GM21381 (cell line): ENCODE results near the gene KPNA3.
"Not testable (repeated sequence)": the region's sequence is repeated elsewhere in the genome, so short reads cannot be mapped to it uniquely, and the experiment has no call there.

Experiments
- ATAC-seq: cut with Tn5 transposase; IDR thresholded peaks from one replicate; pipeline ENCODE4 v1.9.1; 2021; ENCODE audit warnings: mild to moderate bottlenecking, moderate library complexity; ENCODE audit not compliant: unreplicated experiment

The KPNA3 gene

DNA sequence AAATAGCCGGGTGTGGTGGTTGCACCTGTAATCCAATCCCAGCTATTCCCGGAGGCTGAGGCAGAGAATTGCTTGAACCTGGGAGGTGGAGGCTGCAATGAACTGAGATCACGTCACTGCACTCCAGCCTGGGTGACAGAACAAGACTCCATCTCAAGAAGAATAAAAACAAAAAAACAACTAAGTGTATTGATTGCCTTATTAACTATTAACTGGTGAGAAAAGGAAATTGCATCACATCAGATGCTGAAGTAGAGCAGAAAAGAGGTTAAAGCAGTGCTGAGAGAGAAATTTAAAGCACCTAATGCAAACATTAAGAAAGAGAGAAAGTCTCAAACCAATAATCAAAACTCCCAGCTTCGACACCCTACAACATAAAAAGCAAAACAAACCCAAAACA lies 38.3 kb downstream of the KPNA3 start:
- no peak for ATAC-seq

DNA sequence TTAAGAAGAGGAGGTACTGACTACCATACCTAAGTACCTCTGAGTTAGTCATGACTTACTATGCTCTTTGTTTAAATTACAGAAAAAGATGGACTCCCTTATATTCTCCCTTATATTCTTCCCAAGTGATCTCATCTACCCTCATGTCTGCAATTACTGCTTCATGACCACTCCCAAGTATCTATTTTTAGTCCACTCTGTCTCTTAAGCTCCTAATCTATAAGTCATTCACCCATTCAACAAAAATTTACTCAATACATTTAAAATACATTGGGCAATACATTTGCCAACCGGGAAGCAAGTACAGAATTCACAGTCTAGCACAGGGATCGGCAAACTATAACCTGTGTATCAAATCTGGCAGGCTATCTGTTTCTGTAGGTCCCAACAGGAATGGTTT lies 42.6 kb downstream of the KPNA3 start:
- ATAC-seq, result no peak

DNA sequence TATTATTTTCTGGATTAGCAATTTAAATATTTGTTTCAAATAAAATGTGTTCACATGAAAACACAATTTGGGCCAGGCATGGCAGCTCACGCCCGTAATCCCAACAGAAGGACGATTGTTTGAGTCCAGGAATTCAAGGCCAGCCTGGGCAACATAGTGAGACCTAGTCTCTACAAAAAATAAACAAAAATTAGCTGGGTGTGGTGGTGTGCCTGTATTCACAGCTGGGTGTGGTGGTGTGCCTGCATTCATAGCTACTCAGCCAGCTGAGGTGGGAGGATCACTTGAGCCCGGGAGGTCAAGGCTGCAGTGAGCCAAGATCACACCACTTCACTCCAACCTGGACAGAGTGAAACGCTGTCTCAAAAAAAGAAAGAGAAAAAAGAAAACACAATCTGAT lies 46.4 kb downstream of the KPNA3 start:
- no peak for ATAC-seq

DNA sequence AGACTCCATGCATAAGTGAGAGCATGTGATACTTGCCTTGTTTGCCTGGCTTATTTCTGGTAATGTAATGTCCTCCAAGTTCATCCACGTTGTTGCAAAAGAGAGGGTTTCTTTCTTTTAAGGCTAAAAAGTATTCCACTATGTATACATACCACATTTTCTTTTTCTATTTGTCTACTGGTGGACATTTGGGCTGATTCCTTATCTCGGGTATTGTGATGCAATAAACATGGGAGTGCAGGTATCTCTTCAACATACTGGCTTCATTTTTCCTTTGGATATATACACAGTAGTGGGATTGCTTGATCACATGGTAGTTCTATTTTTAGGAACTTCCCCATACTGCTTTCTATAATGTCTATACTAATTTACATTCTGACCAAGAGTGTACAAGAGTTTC lies 51.6 kb downstream of the KPNA3 start:
- no peak for ATAC-seq

DNA sequence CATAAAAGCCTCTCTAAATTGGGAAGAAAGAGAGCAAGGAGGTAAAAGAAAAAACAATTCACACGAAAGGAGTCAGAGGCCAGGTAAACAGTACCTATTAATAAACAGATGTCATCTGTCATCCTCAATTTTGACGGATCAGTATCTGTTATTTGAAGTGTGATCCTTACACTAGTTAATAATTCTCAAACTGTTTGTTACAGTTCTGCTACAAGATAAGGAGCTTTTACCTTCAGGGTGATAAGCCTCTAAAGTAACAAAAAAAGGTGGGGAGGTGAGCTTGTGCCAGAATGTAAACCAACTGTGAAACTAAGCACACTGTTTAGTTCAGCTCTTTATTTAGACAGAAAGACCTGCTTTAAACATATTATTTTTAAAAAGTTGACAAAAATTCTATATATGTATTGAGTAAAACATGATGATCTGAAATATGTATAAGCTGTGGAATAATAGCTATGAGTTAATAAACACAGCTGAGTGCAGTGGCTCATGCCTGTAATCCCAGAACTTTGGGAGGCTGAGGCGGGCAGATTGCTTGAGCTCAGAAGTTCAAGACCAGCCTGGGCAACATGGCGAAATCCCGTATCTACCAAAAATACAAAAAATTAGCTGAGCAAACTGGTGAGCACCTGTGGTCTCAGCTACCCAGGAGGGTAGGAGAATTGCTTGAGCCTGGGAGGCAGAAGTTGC lies 52.8 kb downstream of the KPNA3 start:
- no peak for ATAC-seq

DNA sequence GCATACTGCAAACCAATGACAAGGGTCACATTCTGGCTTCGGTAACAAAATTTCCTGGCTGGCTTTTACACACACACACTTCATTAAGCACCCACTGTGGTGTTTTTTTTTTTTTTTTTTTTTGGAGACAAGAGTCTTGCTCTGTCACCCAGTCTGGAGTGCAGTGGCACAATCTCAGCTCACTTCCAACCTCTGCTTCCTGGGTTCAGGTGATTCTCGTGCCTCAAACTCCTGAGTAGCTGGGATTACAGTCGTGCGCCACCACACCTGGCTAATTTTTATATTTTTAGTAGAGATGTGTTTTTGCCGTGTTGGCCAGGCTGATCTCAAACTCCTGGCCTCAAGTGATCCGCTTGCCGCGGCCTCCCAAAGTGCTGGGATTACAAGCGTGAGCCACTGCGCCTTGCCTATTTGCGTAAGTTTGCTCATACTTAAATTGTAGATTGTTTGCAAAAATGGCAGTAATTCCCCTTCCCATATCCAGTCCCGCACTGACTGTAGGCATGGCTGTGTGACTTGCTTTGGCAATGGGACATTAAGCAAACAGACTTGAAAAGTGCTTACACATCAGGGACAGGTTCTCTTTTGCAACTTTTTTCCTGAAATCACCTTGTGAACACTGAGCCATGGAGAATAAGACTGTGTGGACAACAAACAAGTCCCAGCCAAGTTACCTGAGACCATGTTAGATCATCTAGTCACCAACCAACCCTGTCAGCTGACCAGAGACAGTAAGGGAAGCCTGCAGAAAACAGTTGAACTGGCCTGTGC lies 59.1 kb downstream of the KPNA3 start:
- ATAC-seq, result no peak

DNA sequence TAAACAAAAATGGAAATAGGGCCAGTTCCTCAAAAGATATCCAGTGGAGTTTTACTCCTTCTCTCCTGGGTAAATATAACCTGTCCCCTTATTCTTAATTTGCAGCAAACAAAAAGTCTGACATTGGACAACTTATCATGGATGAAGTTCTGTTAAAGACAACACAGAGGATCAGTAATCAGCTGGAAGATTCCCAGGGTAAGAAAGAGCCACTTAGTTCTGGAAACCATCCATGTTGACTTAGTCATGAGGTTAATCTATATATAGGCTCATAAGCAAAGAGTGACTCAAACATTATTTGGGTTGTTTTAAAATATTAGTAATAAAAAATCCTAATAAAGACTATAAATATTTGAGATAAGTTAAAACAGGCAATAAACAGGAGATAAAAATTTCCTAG lies 60.7 kb downstream of the KPNA3 start:
- no peak for ATAC-seq

DNA sequence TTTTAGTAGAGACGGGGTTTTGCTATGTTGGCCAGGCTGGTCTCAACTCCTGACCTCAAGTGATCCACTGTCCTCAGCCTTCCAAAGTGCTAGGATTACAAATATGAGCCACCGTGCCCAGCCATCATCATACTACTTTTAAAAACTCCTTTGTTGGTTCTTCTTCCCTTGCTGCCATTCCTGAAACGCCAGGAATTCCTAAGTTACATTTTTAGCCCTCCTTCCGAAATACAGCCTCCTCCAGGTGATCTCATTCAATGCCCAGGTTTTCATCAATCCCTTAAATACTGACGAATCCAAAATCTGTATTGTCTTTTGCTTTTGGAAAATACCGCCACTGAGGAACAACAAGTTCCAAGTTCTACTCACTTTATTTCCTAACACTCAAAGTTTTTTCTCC lies 75.9 kb downstream of the KPNA3 start:
- ATAC-seq, result no peak

DNA sequence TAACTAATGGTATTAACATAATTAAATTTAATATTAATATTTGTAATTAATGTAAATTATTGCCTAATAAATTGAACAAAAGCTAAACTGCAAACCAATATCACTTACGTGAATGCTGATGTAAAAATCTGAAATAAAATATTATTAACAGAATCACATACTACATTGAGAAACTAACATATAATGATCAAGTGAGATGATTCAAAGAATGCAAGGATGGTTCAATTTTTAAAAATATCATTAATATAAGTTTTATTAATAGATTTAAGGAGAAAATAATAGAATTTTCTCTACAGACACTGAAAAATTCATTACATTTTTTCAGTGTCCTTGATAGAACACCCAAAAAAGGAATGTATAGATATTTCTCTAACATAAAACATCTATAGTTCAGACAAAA lies 77.7 kb downstream of the KPNA3 start:
- ATAC-seq, result no peak

DNA sequence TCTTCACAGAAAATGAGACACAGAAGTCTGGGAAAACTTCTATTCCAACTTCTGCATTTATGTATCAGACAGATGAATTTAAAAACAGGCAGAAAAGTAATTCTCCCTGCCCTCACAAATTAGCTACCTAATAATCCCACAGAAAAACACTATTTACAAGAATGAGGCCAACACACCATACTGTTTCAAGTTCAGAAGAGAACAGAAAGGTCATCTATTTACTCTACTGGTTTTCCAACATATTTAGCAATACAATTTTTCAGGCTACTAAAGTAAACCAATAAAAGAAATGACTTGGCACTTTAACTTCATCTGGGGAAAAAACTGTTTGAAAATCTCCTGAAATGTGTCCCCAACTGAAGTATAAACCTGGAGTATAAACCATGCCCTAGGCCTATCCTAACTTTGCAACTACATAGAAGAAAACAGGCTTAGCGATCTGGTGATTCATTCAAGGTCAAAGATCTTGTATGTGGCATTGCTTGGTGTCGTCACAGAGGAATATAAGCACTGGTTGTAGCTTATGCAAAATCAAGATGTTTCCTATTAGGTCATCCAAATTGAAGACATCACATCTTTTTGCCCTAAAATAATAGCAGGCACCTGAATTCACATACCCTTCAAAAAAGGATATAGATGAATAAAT lies 81.1 kb downstream of the KPNA3 start:
- no peak for ATAC-seq

DNA sequence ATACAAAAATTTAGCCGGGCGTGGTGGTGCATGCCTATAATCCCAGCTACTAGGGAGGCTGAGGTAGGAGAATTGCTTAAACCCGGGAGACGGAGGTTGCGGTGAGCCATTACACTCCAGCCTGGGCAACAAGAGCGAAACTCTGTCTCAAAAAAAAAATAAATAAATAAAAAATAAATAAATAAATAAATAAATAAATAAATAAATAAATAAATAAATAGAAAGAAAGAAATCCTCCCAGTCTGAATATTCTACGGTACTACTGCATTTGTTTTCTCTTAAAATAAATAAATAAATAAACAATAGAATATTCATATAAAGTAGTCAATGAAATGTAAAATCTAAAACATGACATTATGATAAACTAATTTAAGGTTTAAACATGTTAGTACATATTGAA lies 88.2 kb downstream of the KPNA3 start:
- ATAC-seq, result not testable (repeated sequence)

DNA sequence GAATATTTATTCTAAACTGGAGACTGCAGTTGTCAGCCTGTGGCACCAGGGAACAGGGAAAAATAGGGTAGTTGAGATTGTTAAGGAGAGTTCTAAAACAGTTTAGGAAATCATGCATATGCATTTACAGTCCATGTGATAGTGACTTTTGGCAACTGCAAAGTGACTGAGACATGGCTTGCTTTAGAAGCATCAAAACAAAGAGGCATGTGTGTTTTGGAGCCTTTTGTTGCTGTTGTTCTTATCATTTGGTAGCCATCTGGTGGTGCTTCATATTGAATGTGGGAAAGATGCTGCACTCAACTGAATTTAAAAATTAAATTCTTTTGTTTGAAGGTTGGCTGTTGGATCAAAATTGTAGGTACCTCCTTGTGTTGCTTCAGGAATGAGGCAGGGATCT lies 91.0 kb downstream of the KPNA3 start:
- no peak for ATAC-seq

DNA sequence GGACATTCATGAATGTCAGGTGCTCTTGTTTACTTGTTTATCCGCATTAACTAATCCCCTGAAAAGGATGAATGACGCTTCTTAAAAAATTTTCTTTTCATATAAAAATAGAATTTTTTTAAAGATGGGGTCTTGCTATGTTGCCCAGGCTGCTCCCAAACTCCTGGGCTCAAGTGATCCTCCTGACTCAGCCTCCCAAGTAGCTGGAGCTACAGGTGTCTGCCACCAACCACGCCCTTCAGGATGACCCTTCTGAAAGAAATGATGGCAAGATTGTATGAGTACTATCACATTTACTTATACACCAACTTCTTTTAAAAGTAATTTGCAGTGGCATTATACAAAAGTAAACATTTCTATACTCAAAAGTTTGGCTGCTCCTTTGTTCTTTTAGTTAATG lies 95.0 kb downstream of the KPNA3 start:
- no peak for ATAC-seq

DNA sequence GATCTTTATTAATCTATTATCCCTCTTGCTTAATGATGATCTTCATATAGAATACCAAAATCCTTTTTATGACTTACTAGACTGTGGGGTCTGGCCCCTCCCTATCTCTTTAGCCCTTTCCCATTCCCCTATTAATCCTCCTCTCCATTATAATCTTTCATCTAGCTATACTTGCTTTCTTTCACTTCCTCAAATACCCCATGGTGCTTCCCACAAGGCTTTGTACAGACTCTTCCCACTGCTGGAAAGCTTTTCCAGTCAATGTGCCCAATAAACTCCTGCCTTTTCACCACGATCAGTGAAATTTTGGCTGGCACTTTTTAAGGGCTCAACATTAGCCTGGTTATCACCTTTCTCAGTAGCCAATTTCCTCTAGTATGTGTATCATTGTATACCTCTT lies 98.0 kb downstream of the KPNA3 start:
- no peak for ATAC-seq

DNA sequence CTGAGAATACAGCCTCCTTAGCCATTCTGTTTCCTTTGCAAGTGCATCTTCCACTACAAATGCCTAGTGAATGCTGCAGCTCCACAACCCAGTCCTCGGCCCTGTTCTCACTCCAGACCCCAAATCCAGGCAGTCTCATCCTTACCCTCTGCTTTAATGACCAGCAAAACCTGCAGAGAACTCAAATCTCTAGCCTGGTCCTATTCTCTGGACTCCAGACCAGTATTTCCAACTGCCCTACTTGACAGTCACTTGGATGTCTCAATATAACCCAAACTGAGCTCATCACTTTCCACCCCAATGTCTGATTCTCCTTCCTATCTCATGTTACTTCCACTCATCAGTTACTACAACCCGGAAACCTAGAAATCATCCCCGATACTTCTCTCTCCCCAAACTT lies 98.6 kb downstream of the KPNA3 start:
- ATAC-seq, result no peak

DNA sequence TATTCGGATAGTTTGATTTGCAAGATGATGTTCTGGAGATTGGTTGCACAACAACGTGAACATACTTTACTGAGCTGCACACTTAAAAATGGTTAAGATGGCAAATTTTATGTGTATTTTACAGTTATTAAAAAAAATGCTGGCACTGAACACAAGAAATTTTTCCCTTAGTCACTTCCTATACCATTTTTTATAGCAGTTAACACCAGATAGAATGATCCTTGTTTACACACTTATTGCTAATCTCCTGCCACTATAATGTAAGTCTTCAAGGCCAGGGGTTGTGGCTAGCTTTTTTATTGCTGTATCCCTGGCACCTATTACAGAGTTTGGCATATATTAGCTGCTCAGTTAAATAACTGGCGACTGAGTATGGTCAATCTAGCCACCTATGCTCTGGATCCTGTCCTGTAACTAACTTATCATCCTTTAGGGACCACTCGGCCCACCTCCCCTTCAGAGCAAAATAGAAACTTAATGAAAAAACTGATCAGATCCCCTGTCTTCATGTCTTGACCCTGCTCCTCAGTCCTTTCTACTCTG lies 99.2 kb downstream of the KPNA3 start:
- no peak for ATAC-seq

DNA sequence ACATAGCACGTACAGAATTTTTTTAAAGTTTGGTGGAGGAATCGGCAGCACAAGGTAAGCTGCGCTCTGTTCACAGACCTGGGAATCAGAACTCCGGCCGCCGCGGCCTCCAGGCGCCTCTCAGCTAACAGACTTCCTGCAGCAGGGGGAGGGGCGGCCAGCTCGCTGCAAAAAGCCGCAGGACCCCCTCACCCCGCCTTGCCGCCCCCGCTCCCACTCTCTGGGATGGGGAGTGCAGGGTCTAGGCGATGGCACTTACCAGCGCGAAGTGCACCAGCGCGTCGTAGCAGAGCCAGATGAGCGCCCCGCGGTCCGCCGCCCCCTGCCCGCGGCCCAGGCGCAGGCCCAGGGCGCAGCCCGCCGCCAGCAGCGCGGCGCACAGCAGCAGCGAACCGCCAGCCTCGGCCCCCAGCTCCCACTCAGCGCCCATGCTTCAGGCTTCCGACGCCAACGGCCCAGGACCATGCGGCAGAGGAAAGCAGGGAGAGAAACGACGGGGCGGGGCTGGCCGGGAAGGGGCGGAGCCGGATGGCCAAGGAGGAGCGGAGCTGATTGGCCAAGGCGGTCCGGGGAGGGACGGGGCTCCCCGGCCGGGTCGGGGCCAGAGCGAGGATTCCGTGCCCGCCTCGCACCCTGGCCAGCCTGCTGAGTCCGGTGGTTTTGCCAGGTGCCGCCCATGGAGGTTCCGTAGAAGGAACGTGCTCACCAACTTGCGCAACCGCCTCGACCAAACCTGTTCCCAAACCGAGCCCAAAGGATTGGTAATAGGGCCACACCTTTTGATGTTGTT lies 101.3 kb downstream of the KPNA3 start, which contains the start of gene EBPL:
Gene EBPL (minus strand): TSS at position 492 of the 790 bp plus-strand sequence. CDS start 62 bp downstream, at position 430.
- peak; percentile 97 for ATAC-seq

DNA sequence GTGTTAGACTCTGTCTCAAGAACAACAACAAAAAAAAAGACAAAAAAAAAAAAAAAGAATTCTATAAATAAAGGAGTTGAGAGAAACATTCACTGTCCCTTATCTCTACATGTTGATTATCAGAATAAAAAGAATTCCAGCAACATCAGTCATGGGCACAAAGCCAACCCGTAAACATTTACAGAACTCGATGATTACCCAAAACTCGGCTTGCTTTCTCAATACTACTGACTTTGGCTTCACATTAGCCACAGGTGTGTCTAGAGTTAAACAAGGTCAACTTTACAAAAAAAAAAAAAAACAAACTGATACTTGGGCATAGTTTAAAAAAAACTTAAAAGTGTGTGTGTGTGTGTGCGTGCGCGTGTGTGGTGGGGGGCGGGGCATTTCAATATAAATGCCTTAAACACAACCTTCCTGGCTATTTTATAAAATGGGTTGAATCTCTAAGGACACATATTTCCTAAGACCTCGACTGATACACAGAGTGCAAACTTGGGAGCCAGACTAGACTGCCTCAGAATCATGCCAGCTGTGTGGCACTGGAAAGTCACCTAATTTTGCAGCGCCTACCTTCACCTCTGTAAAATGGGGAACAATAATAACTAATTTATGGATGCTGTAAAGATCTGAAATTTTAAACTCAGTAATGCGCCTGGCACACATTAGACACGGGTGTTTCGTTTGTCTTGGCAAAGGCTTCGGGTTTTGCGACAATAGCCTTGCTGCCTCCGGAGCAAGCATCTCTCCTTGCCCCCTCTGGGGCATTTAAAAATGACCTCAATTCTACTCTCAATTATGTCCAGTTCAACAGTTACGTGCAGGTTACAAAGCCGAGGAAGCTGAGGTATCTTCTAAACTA lies 102.1 kb downstream of the KPNA3 start:
- peak; percentile 14 for ATAC-seq

DNA sequence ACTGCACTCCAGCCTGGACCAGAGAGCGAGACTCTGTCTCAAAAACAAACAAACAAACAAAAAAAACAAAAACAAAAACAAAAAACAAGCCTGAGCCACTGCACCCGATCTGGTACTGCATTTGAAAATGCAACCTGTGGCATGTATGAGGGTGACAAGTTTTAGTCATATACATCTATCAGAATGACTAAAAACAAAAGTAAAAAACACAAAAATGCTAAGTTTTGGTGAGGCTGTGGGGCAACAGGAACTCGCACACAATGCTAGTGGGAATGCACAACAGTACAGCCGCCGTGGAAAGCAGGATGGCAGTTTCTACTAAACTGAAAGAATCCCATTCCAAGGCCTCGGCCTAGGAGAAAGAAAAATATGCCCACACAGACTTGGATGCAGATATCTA lies 109.0 kb downstream of the KPNA3 start:
- no peak for ATAC-seq

DNA sequence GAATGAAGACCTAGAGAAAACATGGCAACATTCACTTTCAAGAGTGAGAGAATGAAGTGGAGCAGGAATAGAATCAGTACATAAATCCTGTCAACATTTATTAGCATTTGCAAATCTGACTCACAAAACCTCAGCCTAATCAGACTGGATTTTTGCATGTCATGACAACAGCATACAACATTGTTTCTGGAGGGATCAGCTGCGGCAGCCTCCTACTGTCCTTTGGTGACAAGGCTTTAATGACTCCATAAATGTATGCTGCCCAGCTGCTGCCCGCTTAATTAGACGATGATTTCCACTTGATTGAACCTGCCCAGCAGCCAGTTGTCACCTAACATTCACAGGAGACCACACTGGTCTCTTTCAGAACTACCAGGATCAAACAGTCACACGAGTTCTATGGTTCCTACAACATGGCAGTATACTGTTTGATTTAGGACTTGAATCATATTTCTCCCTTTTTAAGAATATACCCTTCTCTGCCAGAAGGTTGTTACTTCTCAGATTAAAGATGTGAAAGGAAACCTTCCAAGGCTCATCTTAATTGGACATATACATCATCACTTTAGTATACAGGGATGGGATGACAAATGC lies 110.5 kb downstream of the KPNA3 start:
- no peak for ATAC-seq
